Neutrophil (primary cell): ENCODE data around the gene CWH43.
"Not testable (repeated sequence)": the region's sequence is repeated elsewhere in the genome, so short reads cannot be mapped to it uniquely, and the experiment has no call there.

Experiments used
- H3K27ac ChIP-seq: fragments of 200-600 bp; sonication (generic); 2 replicates; pipeline ENCODE4 v1.5.1; 2016; ENCODE audit warnings: mild to moderate bottlenecking, moderate library complexity
- H3K27me3 ChIP-seq: fragments of 200-600 bp; sonication (generic); 2 replicates; pipeline ENCODE4 v1.6.0; 2016; ENCODE audit warnings: mild to moderate bottlenecking
- H3K36me3 ChIP-seq: fragments of 200-600 bp; sonication (generic); 2 replicates; pipeline ENCODE4 v1.5.1; 2017
- H3K4me1 ChIP-seq, 2 experiments: fragments of 200-600 bp in 1 of 2; sonication (generic) in 1 of 2; 1 replicate in 1 of 2; 2 replicates in 1 of 2; pipeline versions ENCODE4 v1.5.1 to v1.6.1; 2013 to 2016; ENCODE audit warnings: low read depth in 1 of 2, low read length in 1 of 2, mild to moderate bottlenecking in 1 of 2, moderate library complexity in 1 of 2; ENCODE audit not compliant: control insufficient read depth in 1 of 2, insufficient read depth in 1 of 2
- H3K4me3 ChIP-seq, 2 experiments: fragments of 200-600 bp in 1 of 2; sonication (generic) in 1 of 2; 1 replicate in 1 of 2; 2 replicates in 1 of 2; pipeline ENCODE4 v1.5.1; 2013 to 2016; ENCODE audit warnings: low read depth in 1 of 2, low read length in 1 of 2, mild to moderate bottlenecking in 1 of 2, moderate library complexity in 1 of 2
- H3K9me3 ChIP-seq: fragments of 200-600 bp; sonication (generic); 2 replicates; pipeline ENCODE4 v1.5.1; 2016
- TF ChIP-seq, protein P1 (sequence below): fragments of 200-600 bp; sonication (generic); IDR thresholded peaks from 2 replicates; pipeline ENCODE4 v1.5.1; 2016; ENCODE audit warnings: antibody characterized with exemption

Gene CWH43

DNA sequence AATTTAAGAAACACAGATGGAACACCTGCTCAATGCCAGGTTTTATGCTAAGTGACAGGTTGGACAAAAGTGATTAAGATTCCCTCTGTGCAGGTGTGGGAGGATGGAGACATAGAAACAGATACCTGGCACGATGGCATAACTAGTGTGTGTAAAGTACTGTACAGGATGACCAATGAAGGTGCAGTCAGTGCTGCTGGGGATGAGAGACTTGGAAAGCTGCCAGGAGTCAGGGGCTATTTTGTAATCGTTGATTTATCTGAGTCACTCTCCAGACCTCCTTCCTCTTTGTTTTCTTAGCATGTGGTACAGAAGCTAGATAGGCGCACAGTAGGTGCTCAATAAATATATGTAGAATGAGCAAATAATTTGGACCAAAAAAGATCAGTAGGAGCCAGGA is 58.2 kb downstream of the CWH43 start:
- no peaks in the 10 kb centered on the region for H3K9me3 ChIP-seq
- no peak overlapping the region for H3K27ac ChIP-seq
- no peaks in the 10 kb centered on the region for H3K36me3 ChIP-seq
- H3K4me1 ChIP-seq: no peaks in the 10 kb centered on the region
- H3K27me3 ChIP-seq: no peaks in the 10 kb centered on the region
- TF ChIP-seq, protein P1, sequence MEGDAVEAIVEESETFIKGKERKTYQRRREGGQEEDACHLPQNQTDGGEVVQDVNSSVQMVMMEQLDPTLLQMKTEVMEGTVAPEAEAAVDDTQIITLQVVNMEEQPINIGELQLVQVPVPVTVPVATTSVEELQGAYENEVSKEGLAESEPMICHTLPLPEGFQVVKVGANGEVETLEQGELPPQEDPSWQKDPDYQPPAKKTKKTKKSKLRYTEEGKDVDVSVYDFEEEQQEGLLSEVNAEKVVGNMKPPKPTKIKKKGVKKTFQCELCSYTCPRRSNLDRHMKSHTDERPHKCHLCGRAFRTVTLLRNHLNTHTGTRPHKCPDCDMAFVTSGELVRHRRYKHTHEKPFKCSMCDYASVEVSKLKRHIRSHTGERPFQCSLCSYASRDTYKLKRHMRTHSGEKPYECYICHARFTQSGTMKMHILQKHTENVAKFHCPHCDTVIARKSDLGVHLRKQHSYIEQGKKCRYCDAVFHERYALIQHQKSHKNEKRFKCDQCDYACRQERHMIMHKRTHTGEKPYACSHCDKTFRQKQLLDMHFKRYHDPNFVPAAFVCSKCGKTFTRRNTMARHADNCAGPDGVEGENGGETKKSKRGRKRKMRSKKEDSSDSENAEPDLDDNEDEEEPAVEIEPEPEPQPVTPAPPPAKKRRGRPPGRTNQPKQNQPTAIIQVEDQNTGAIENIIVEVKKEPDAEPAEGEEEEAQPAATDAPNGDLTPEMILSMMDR: no peak
- no peak overlapping the region for H3K4me3 ChIP-seq

DNA sequence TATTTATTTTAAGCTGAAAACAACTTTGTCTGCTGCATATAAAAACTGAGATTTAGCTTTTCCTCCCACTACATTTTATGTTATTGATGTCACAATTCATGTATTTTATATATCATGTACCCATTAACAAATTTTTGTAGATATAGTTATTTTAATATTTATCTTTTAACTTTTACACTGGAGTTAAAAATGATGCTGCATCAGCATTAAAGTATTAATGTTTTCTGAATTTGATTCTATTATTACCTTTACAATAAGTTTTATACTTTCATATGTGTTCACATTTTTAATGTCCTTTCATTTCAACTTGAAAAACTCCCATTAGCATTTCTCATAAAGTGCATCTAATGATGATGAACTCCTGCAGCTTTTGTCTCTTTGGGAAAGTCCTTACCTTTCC is 72.2 kb downstream of the CWH43 start:
- Histone ChIP-seq H3K9me3 (peaks cover 4% of the 10 kb centered on the region), H3K27ac (no peak overlapping the region), H3K36me3 (no peaks in the 10 kb centered on the region), H3K27me3 (no peaks in the 10 kb centered on the region), H3K4me1 (no peaks in the 10 kb centered on the region), H3K4me3 (no peak overlapping the region)
- TF ChIP-seq, protein P1: no peak

DNA sequence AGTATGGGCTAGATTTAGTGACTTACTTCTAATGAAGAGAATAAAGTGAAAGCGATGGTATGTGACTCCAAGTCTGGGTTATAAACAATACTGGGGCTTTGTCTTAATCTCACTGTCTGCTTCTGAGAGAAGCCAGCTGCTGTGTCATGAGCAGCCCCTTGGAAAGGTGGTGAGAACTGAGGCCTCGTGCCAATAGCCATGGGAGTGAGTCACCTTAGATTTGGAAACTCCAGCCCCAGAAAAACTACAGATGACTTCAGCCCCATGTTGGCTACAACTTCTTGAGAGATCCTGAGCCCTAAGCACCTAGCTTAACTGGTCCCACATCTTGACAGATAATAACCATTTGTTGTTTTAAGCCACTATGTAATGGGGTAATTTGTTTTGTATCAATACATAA is 77.6 kb downstream of the CWH43 start:
- Histone ChIP-seq H3K4me3 (no peak overlapping the region), H3K36me3 (no peaks in the 10 kb centered on the region), H3K4me1 (no peaks in the 10 kb centered on the region), H3K27me3 (no peaks in the 10 kb centered on the region), H3K9me3 (peaks cover 4% of the 10 kb centered on the region), H3K27ac (no peak overlapping the region)
- TF ChIP-seq, protein P1: no peak

GRCh38 chr4:49072196-49072595 is 86.1 kb downstream of the CWH43 start:
- H3K9me3 ChIP-seq, H3K27ac ChIP-seq, H3K4me3 ChIP-seq, H3K36me3 ChIP-seq, H3K27me3 ChIP-seq, H3K4me1 ChIP-seq: not testable (repeated sequence)

GRCh38 chr4:49091883-49092282 is 105.8 kb downstream of the CWH43 start:
- not testable (repeated sequence) for H3K4me3 ChIP-seq, H3K4me1 ChIP-seq, H3K36me3 ChIP-seq, H3K27ac ChIP-seq, H3K27me3 ChIP-seq, H3K9me3 ChIP-seq

GRCh38 chr4:49092608-49093135 is 106.6 kb downstream of the CWH43 start:
- not testable (repeated sequence) for H3K4me3 ChIP-seq, H3K27ac ChIP-seq, H3K4me1 ChIP-seq, H3K36me3 ChIP-seq, H3K27me3 ChIP-seq
- peaks cover 16% of the 10 kb centered on the region for H3K9me3 ChIP-seq

- not testable (repeated sequence) for H3K27ac ChIP-seq, H3K36me3 ChIP-seq, H3K4me1 ChIP-seq, H3K4me3 ChIP-seq, H3K27me3 ChIP-seq
- H3K9me3 ChIP-seq: peaks cover 43% of the 10 kb centered on the region
These were observed 110.1 kb downstream of the CWH43 start for GRCh38 chr4:49096215-49096614.

- H3K9me3 ChIP-seq: peaks cover 47% of the 10 kb centered on the region
- H3K4me3 ChIP-seq, H3K27me3 ChIP-seq, H3K36me3 ChIP-seq, H3K27ac ChIP-seq, H3K4me1 ChIP-seq: not testable (repeated sequence)
These were observed 110.6 kb downstream of the CWH43 start for GRCh38 chr4:49096627-49097026.

DNA sequence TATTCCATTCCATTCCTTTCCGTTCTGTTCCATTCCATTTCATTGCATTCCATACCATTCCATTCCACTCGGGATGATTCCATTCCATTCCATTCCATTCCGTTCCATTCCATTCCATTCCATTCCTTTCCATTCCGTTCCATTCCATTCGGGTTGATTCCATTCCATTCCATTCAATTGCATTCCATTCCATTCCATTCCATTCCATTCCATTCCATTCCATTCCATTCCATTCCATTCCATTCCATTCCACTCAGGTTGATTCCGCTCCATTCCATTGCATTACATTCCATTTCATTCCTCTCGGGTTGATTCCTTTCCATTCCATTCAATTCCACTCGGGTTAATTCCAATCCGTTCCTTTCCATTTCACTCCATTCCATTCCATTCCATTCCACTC is 111.0 kb downstream of the CWH43 start:
- not testable (repeated sequence) for H3K27me3 ChIP-seq, H3K4me3 ChIP-seq, H3K27ac ChIP-seq, H3K4me1 ChIP-seq, H3K36me3 ChIP-seq
- peaks cover 46% of the 10 kb centered on the region for H3K9me3 ChIP-seq

GRCh38 chr4:49097505-49097904 is 111.4 kb downstream of the CWH43 start:
- H3K4me1 ChIP-seq, H3K4me3 ChIP-seq, H3K36me3 ChIP-seq, H3K27me3 ChIP-seq, H3K27ac ChIP-seq: not testable (repeated sequence)
- H3K9me3 ChIP-seq: peaks cover 46% of the 10 kb centered on the region

DNA sequence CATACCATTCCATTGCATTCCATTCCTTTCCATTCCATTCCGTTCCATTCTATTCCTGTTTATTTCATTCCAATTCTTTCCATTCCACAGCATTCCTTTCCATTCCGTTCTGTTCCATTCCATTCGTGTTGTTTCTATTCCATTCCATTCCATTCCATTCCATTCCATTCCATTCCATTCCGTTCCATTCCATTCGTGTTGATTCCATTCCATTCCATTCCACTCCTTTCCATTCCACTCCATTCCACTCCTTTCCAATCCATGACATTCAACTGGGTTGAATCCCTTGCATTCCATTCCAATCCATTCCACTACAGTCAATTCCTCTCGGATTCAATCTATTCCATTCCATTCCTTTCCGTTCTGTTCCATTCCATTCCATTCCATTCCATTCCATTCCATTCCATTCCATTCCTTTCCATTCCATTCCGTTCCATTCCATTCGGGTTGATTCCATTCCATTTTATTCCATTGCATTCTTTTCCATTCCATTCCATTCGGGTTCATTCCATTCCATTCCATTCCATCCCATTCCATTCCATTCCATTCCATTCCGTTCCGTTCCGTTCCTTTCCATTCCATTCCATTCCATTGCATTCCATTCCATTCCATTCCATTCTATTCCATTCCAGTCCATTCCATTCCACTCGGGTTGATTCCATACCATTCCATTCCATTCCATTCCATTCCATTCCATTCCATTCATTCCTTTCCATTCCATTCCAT is 112.1 kb downstream of the CWH43 start:
- H3K36me3 ChIP-seq, H3K27me3 ChIP-seq, H3K4me3 ChIP-seq, H3K4me1 ChIP-seq, H3K27ac ChIP-seq: not testable (repeated sequence)
- peaks cover 48% of the 10 kb centered on the region for H3K9me3 ChIP-seq
